ENCODE data around the gene UNC13C.
"Not testable (repeated sequence)": the region's sequence is repeated elsewhere in the genome, so short reads cannot be mapped to it uniquely, and the experiment has no call there.

Gene UNC13C

DNA sequence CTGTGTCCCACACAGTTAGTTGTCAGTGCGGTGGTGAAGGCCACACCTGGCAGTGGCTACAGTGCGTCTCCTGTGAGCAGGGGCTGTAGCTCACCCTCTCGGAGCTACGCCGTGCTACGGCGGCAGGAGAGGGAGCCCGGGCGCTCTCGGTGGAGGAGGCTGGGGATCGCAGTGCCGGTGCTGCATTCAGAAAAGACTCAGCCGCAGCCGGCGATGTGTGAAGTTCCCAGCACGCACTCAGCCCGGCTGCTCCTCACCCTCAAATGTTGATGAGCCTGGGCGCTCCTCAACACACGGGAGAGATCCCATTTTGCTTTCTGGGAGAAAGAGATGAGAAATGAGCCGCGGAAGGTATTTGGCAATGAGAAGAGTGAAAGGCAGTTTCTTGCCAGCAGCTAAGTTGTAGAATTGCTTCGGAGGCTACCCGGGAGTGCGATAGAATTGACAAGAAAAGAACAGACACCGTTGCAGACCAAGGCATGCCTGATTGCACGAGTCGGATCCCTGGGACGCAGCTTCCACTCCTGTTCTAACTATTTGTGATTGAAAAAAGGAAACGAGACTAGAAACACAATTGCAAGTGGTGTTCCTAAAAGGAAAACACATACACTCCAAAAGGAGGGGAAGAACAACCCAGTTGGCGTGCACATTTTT, at the start of gene UNC13C:
UNC13C (plus strand) TSS at position 189 of the 654 bp plus-strand sequence. CDS start 34,463 bp downstream, outside the sequence.
- no peak for DNase-seq

DNA sequence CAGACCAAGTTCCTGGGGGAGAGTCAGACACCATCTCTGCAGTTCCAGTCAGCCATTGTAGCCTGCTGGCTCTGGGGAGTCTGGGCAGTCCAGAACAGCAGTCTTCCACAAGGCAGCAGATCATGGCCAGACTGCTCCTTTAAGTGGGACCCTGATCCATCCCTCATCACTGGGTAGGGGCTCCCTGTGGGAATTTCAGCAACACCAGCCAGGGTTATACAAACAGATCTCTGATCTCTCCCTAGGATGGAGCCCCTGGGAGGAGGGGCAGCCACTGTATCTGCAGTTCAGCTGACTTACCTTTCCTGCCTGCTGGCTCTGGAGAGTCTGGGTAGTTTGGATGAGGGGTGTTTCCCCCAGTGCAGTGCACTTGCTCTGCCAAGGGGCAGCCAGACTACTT, 42.1 kb upstream of the UNC13C start:
- DNase-seq, result no peak

DNA sequence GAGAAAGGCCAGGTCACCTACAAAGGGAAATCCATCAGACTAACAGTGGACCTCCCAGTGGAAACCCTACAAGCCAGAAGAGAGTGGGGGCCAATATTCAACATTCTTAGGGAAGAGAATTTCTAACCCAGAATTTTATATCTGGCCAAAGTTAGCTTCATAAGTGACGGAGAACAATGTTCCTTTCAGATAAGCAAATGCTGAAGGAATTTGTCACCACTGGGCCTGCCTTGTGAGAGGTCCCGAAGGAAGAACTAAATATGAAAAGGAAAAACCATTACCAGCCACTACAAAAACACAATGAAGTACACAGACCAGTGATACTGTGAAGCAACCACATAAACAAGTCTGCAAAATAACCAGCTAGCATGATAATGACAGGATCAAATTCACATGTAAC, 40.6 kb upstream of the UNC13C start:
- DNase-seq, result not testable (repeated sequence)

GRCh38 chr15:53950572-53950971, 27.7 kb upstream of the UNC13C start:
- no peak for DNase-seq

GRCh38 chr15:53955396-53955795, 22.8 kb upstream of the UNC13C start:
- no peak for DNase-seq

DNA sequence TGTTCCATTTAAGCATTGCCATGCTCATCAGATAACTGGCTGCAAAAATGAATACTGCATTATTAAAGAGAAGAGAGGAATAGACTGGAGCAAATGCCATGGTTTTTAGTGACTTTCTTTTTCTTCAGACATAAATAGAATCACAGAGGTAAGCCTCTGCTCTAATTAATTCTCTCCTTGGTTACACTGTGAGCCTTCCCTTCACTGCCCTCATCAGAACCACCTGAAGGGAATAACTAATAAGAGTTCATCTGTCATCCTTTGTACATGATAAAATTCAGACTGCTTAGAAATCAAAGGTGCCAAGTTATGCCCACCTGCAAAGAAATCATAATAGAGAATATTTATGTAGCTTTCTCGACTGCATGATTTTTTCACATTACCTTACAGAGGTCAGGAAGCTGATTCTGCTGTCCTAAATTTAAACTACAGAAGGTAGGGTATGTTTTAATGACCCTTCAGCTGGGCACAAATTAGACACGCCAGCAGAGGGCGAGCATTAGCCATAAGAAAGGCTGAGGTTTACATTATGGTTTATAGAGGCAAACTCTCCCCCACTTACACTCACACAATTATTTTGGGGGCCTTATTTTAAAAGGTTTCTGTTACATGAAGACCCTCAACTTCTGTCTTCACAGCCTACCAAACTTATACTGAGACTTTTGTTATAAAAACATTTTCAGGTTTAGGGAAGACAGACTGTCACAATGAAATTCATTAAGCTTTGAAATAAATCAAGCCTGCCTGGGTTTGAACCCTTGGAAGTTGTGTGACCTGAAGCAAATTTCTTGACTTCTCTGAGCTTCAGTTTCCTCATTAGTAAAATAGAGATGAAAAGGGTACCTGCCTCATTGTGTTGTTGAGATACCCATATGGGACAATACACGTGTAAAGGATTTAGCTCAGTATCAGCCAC, 15.3 kb upstream of the UNC13C start:
- DNase-seq, result no peak

GRCh38 chr15:53963801-53964200, 14.4 kb upstream of the UNC13C start:
- DNase-seq, result no peak

- DNase-seq, result no peak
Observed at GRCh38 chr15:53974121-53974520, 4.1 kb upstream of the UNC13C start.

- no peak for DNase-seq
Observed at GRCh38 chr15:53974813-53975212, 3.4 kb upstream of the UNC13C start.

DNA sequence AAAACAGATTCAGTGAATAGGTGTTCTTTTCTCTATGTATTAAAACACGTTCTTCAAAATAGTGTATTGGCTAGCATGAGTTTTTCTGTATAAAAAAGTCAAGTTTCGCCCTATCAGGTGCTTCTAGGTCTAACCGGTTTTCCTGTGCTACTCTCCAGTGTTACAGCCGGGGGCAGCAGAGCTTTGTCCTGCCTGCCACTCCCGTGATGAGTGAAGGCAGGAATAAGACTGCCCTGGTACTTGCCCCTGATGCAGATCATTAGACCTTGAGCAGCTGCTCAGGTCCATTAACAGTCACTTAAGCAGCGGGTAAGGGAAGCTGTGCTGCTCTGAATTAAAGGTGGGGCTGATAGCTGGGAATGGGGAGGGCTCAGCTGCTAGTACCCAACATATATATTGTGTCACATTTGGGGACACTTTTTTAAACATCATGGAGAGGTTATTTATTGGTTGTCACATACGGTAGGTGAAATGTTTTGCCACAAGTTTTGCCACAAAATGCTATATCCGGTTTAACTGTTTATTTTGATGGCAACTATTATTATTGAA, 1.3 kb upstream of the UNC13C start:
- no peak for DNase-seq

DNA sequence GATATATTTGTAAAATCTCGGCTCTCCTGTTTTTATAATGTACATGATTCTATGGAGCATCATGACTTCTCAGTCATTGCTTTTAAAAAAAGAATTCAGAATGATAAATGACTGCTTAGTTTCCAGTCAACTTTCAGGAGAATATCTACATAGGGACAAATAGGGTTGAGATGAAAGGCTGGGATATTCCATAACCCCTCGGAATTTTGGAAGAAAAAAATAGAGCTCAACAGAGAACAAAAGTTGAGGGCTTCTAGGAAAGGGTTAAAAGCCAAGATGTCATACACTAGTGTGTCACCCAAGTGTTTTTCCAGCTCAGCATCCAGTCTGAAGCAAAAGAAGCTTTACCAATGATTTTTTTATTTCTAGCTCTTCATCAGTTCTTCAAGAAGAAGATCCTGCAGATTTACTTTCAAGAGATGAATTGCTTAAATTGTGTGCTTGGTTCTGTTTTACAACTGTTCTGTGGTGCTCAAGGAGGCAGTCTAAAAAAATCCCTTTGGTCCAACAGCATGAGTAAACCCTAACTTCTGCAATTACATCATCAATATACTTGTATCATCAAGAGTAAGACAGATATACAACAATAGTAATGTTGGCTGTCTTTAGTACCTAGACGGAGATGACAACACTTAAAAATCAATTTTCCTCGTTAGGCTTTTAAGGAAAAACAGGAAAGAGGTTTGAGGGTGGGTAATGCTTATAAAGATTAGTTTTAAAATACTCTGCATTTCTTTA, 979 bp downstream of the UNC13C start:
- no peak for DNase-seq

- DNase-seq, result no peak
Observed at GRCh38 chr15:53980021-53980420, 1.8 kb downstream of the UNC13C start.

GRCh38 chr15:53982071-53982680, 3.9 kb downstream of the UNC13C start:
- DNase-seq, result no peak

DNA sequence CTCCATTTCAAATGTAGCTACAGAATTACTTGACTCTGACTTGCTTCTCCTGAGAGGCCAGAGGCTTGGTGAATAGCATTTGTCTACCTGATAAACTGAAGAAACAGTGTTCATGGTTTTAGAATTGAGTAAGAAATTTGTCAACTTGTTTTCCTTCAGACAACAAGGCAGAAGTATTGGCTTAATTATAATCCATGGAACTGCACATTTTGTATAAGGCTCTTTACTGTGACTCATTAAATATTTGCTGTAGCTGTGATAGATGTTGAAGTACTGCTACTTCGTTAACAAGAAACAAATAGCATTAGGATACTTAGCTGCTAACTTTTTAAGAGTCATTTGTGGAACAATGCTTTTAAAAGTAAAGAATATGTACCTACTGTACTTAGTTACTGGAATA, 4.6 kb downstream of the UNC13C start:
- DNase-seq, result no peak

DNA sequence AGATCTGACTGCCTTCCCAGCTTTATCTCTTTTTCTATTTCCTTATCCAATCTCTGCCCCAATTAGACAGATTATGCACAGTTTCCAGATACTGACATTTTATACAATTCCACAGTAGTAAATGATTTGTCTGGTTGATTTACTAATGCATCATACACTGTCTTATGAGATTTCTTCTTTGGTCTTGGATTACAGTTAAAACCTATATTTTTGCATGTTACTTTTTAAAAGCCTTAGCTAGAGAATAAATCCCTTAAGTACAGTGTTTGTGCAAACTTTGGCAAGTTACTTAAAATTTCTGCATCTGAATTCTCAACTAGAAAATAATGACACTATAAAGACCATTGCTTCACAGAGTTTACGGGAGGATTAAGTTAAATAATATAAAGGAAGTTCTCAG, 6.0 kb downstream of the UNC13C start:
- DNase-seq, result no peak

DNA sequence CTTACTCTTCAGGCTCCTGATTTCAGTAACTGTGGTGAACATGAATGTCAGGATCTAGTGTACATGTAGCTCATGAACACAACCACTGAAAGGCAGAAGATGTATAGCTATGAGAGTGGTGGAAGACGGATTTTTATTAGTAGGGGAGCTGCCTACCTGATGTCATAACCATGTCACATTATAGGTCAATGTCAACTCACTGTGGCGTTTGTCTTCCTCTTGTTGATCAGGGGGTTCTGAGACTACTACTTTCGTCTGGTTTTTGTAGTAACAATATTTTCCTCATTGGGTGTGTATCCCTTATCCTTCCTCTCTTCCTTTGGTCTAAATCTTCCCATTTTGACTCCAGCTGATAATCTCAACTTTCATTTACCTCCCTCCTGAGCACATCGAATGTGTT, 7.3 kb downstream of the UNC13C start:
- DNase-seq, result no peak

- no peak for DNase-seq
Observed at GRCh38 chr15:53987480-53987879, 9.2 kb downstream of the UNC13C start.

DNA sequence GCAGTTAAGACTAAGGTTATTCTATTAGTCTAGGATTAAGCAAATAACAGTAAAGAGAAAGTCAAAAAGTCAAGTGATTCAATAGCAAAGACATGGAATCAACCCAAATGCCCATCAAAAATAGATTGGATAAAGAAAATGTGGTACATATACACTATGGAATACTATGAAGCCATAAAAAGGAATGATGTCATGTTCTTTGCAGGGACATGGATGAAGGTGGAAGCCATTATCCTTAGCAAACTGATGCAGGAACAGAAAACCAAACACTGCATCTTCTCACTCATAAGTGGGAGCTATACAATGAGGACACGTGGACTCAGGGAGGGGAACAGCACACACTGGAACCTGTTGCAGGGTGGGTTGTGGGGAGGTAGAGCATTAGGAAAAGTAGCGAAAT, 29.0 kb downstream of the UNC13C start:
- DNase-seq, result no peak

- DNase-seq, result no peak
Observed at GRCh38 chr15:54011656-54012055, 33.4 kb downstream of the UNC13C start.

DNA sequence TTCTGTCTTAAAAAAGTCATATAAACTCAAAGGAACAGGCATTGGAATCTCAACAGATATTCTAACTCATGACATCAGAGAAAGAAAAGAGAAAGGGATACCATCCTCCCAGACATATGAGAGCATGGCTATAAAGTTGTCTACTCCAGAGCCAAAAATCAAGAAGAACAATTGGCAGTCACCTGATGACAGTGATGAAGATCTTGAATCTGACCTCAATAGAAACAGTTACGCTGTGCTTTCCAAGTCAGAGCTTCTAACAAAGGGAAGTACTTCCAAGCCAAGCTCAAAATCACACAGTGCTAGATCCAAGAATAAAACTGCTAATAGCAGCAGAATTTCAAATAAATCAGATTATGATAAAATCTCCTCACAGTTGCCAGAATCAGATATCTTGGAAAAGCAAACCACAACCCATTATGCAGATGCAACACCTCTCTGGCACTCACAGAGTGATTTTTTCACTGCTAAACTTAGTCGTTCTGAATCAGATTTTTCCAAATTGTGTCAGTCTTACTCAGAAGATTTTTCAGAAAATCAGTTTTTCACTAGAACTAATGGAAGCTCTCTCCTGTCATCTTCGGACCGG, 35.9 kb downstream of the UNC13C start:
- no peak for DNase-seq

DNA sequence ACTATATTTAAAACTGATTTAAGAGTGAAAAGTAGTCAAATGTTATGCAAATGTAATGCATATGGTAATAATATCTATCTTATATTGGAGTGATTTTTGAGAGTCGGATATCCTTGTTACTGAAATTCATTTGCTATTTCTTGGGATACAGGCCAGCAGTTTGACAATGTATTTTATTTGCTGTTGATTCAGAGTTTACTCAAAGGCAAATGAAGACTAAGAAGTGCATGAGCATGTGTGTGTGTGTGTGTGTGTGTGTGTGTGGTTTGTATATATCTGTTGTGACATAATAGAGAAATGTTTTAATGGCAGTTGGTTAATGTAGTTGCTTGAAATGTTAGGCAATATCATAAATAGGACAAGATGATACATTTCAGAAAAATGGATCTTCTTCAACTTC, 39.0 kb downstream of the UNC13C start:
- no peak for DNase-seq

- DNase-seq, result no peak
Observed at GRCh38 chr15:54017959-54018358, 39.7 kb downstream of the UNC13C start.
